Stimulated activated CD4-positive, alpha-beta T cell treated with anti-CD3 and anti-CD28 coated beads, Interleukin-1b, Interleukin-23, amount 100 ng/mL, for 4 hours (primary cell): ENCODE results near the gene FOXP1.

Experiments
- DNase-seq, 2 donors: peaks; one replicate each; pipeline ENCODE4 v3.0.0-alpha.2; 2020; ENCODE audit warnings: low read depth in 2 of 2

The FOXP1 gene

DNA sequence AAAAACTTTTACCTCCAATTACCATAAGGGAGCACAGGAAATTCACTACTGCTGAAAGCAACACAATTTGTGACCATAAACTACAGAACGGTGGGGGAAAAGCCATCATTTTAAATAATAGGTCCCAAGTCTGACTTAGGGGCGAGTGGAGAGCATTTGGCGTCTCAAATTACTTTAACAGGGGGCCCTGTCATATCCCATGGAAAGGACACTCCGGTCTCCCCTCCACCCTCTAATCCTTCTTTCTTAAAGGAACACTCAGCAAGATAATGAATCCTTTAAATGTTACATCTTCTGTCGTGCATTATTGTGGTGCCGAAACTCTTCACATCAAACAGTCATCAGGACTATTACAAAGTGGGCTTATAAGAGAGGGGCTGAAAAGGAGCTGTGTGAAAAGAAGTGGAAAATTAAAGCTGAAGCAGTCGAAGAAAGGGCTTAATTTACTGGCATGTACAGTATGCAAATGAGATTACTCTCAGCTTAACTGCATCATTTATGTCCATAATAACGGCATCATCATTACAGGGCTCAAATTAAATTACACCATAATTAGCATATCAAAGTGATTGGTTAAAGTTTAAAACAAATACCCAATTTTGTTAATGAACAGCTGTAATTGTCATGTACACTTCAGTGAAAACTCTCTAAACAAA, 342.2 kb downstream of the FOXP1 start:
- DNase-seq, result no peak

DNA sequence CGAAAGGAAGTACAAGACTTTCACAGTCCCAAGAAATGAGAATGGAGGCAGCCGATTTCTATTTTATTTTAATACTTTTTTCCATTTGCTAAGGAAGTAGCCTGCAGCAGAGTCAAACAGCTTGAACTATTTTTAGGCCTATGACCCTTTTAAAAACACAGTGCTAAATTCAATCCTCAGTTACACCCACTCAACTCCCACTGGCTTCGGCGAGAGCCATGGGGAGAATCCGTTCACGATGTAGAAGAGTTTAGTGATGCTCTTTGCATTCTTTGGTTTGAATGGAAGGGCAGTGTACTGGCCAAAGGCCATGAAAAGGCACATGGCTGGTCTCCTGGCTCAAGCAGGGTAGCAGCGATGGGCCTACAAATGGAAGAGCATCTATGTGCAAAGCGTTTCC, 343.5 kb downstream of the FOXP1 start:
- no peak for DNase-seq

DNA sequence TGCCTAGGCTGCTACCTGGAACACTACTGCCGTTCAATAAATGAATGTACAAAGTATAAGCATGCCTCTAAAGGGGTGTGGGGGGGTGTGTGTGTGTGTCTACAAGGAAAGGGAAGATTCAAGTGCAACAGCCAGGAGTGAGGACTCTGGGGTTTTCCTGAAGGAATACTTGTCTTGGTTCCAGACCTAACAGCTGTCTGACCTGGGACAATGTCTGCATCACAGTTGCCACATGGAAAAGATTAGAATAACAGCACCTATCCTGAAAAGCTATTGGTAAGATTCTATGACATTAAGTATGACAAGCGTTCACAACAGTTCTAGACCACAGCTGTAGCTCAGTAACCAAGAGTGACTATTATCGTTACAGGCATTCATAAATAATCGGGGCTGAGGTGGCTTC, 345.2 kb downstream of the FOXP1 start:
- no peak for DNase-seq

DNA sequence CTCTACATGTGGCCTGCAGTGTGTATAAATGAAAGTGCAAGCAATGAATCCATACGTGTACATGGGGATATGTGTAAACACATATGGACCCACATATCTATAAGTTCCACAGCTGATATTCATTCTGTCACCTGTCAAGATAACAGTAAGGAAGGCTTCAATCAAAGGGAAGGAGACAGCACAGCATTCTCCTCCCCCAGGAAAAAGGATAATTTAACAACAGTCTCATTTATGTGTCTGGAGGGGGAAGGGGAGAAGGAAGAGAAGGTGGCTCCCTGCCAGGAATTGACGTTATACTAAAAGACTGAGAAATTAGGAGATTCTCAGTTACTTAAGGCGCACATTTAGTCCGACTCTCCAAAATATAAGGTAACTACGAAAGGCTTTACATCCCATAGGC, 345.9 kb downstream of the FOXP1 start:
- DNase-seq, result no peak

DNA sequence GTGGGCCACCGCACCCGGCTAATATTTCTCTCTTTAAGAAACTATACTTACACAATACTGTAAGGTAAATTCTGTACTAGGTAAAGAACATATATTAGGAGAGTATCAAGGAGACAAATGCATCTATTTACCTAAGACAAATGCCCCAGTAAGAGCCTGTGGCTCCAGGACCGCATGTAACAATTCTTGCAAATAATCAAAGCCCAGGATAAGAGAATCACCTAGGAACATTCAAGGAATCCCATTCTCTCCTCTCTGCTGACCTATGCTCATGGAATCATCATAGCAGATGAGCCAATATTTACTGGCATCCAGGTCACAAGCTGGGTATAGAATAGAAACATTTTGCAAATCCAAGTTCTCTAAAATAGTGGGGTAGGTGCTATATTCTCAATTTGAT, 347.7 kb downstream of the FOXP1 start:
- no peak for DNase-seq

DNA sequence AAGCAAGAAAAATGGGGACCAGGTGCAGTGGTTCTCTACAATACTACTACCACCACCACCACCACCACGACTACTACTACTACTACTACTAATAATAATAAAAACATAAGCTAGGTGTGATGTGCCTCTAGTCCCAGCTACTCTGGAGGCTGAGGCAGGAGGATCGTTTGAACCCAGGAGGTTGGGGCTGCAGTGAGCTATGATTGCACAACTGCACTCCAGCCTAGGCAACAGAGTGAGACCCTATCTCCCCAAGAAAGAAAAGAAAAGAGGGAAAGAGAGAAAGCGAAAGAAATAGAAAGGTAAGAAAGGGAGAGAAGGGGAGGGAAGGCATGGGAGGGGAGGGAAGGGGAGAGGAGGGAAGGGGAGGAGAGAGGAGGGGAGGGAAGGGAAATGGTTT, 350.6 kb downstream of the FOXP1 start:
- no peak for DNase-seq

DNA sequence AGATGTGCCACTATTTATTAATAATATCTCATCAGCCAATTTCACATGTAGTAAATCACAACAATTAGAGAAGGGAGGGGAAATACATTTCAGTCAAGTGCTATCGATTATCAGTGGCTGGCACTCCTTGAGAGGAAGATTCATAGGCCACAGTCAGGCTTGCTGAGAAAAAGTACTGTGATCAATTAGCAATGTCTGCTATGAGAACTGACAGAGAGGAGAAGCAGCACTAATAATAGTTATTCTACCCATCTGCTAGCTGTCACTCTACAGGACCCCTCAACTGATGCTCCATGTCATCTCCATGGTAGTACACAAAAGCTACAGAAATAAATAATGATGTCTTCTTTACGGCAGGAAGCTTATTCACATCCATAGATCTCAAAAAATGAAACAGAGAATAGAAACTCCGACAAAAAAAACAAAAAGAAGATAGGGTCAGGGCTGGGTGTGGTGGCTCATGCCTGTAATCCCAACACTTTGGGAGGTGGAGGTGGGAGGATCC, 351.3 kb downstream of the FOXP1 start:
- DNase-seq, result no peak

DNA sequence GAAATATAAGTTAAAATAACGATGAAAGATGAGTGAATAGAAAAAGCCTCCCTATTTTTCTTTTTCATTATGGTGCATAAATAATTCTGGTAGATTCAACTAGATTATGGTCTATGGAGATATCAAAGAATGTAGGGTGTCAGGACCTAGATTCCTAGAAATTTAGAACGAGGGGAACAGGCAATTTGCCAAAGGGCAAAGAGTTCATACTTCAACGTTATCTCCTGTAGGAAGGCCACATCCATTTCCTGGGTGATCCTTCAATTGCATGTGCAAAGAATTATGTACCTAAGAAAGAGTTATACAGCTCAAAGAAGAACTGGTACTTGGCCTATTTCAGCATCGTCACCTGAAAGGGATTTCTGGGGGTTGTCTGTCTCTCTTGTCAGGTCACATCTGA, 351.8 kb downstream of the FOXP1 start:
- no peak for DNase-seq

DNA sequence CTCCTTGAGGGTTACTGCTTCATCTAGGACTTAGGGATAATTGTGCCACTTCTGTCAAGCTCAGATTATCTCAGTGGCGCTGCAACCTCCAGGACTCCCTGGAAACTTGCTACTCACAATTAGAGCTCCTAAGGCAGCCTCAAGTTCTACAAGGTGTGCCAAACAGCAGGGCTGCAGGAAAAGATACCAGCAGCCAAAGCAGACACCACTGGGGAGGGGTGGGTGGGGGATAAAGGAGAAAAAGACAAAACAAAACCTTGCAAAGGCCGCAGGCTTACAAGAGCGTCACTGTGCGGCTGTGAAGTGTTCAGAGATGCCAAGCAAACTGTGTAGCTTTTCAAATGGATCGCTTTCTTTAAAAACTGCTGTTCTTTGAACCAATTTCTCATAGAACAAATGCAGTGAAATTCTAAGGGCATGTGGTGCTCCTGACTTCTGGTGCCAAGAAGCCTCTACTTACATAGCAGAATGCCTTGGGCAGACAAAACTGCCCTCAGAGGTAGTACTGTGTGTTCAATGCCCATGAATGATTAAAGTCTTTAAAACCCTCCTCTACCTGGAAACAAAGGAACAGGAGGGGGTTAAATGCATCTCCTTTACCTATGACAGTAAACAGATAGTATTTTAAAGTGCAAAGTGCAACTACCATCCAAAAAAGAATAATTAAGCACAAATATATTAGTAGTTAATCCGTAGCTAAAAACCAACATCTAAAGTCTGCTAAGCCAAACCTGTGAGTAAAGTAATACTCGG, 353.4 kb downstream of the FOXP1 start:
- no peak for DNase-seq

DNA sequence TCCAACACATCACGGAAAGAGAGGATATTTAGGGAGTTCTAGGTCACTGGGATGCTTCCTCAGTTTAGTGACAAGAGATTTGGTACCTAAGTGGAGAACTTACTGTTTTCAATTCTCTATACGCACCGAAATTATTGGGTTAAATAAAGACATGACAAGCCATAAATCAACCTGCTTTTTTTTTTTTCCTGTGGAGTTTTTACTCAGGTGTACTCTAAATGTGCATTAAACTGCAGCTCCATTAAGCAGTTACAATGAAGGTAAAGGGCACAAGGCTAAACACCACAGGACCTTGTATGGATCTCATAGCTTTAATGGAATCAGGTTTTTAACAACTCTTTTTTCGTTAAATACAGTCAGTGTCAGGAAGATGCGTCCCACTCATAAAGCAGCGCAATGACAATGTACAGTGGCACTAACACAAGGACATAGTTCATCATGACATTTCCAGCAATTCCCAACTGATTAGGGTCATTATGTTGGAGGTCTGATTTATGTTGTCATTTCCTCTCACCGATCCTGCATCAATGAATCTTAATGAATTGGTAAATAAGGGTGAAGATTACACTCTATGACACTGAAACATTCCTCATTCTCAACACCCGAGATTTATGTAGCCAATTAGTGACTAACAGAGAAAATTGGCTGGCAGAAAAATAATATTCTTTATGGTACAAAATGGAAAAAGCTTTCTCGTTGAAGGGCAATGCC, 355.2 kb downstream of the FOXP1 start:
- no peak for DNase-seq

DNA sequence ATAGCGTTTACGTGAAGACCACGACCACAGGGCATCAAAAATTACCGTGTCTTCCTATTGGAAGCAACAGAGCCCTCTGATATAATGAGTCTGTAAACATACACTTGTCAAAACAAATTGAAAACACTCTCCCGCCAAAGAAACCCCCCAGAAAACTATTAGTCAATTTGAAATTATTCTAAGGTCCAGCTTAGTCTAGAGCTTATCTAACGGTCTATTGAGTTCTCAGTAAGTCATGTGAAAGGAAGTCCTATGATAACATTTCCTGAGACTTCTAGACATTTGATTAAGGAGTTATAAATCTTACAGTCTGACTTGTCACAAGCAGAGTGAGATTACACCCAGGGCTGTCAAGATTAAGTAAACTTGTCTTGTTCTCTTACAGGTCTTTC, 356.3 kb downstream of the FOXP1 start:
- no peak for DNase-seq

DNA sequence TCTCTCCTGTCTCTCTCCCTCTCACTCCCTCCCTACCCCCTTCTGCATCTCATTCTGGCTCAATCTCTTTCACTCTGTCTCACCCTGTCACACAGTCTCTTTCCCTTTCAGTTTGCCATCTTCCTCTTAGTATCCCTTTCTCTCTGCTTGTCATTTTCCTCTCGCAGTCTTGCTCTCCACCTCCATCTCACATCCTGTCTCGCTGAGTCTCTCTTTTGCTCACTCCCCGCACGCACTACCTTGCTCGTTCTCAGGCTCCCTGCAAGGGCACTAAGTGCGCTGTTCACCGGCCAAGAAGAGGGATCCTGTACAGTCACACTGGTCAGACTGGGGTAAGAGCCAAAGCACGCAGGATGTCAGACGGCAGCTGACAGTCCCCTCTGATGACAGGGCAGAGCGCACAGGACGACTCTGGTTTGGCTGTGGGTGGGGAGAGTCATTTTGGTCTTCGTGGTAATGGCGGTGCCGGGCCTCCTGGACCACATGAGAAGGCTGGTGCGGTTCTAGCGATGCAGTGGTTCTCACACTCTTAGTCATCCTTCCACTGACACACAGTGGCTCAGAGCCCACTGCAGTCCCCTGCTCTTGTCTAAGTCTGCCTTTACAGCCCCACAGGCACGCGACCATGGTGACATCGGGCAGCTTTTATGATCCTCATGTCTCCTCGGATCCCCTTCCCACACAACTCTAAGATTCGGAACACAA, 356.8 kb downstream of the FOXP1 start:
- DNase-seq, result peak; percentile 72 to 79

DNA sequence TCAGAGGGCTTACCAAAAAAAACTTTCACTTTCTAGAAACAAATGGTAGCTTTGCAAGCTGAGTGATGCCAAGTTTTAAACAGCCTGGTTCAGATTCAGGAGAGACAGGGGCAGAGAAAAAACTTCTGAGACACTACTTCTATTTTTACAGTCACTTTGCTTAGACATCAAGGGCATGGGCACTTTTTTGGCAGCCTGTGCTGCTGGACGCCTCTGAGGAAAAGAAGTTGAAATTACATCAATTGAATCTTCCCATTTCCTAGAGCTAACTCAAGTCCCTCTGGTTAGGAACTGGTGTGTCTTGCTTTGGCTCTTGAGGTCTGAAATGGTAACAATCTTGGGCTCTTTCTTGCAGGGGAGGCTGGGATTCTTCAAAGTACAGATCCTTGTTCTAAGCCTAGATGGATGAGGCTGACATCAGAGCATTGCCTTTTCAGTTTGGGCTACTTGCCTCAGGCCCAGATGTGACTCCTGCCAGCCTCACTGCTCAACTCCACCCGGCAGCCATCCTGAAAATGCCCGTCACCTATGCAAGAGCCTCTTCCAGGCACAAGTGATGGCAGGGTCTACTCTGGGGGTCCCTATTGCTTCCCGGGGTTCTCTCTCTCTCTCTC, 357.5 kb downstream of the FOXP1 start:
- peak in 1 of 2 donors; percentile 12 for DNase-seq

DNA sequence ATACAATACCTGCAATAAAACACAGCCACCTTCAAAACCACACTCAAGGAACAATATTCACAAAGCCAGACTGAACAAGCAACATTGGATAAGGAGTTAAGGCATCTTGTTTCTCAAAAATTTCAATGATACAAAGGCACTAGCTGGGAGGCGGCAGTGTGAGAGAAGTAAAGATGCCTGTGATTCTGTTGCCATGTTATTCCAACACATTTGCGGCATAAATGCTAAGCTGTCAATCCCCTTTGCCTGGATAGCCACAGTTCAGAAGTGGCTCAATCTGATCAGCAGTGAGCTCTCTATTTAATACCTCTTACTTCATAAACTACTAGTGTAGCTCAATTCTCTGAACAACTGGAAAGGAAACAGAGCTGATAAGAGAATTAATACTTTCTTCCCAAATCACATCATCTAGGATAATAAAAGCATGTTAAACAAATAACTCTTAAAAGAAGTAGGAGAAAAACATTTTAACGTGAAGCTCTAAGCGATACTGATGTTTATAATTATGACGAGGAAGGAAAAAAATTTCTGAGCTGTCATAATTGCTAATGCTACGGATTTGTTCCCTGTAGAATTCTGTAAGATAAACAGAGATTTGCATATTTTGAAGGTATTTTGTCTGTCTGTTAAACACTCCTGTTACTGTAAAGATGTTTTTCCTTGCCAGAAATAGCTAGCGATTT, 358.4 kb downstream of the FOXP1 start:
- no peak for DNase-seq

DNA sequence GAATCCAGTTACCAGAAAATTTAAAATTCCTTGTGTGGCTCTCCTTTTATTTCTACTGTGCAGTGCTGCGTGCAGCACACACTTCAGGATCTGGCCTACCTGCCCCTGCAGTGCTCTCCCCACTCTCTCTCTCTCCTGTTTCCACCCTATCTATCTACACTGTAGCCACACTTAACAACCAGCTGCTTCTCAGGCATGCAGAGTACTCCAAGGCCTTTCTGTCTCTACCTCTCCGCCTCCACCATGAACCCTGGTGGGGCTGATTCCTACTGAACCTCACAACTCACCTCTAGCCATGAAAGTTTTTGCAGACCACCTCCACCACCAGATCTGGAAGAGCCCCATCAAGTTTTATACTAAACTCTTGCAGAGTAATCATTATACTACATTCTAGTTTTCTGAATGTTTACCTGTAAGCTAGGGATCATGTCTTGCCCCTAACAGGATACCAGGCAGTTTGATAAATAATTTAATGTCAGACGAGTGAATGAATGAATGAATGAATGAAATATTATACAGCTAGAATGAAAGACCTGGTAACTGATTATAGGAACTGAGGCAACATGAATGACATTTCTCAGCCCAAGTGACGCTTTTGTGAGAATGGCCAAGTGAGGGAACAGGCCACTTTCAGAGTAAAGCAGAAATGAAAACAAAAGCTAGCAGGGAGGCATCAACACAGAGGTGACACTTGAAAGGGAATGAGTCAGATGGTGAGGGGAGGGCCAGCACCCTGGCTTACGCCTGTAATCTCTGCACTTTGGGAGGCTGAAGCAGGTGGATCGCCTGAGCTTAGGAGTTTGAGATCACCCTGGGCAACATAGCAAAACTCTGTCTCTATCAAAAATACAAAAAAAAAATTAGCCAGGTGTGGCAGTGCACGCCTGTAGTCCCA, 363.5 kb downstream of the FOXP1 start:
- peak; percentile 21 to 25 for DNase-seq

DNA sequence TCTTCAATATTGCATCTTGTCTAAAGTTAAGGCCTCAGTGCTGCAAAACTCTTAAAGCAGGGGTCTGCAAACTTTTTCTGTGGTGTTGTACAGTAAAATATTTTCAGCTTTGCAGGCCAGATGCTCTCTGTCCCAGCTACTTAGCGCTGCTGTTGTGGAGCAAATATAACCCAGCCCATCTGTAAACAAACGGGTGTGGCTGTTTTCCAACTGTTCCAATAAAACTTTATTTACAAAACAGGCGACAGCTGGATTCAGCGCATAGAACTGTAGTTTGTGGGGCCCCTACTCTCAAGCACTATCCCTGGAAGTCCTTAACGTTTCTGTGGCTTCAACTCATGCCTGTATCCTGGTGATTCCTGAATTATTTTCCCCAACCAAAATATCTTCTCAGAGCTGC, 365.0 kb downstream of the FOXP1 start:
- DNase-seq, result no peak

DNA sequence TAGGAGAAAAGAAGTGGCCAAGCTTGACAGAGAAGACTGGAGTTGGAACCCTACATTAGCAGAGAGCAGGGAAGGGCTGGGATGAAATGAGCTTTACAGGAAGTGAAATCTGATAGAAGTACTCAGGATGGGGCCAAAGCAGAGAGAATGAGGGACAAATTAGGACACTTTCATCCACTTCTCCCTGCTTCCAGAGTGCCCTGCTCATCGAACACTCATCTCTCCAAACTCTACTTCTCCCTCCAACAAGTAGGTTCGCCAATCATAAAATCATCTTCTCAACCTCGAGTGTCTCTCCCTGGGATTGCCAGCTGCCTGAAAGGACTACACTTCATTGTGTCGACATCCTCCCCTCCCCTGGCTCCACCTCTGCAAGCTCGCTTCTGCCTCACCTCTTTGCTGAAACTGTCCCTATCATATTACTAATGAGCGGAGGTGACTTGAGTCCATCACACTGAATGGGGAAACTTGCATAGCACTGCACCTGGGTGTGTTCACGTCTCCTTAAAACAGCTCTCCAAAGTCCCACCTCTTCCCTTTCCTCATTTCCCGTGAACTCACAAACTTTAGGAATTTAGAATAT, 365.8 kb downstream of the FOXP1 start:
- DNase-seq, result no peak

DNA sequence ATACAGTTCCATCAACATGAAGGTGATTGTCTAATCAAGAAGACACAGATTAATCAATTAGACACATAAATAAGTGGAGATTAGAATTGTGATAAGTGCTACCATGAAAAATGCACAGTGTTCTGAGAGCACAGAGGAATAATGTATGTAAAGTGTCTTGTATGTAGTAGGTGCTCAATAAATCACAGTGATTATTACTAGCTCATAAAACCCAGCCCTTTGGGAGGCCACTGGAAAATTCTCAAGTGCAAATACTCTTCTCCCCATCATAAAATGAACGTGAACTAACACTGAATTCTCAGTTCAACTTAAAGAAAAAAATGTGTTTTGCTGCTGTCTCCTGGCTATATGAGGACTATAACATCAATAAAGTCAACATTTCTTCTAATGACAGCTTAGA, 368.2 kb downstream of the FOXP1 start:
- no peak for DNase-seq

DNA sequence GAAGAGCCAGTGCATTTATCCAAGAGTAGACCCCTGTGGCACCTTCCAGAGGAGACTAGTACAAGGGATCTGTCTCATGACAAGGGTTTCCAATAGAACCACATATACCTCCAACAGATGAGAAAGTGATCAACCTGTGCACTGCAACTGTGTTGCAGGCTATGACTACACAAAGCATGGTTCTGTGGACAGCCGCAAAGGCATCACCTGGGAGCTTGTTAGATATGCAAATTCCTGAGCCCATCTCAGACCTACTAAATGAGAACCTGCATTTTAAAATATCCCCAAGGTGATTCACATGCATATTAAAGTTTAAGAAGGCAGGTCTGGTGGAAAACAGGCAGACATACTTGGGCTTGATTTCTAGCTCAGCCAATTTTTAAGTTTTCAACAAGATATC, 368.7 kb downstream of the FOXP1 start:
- no peak for DNase-seq

DNA sequence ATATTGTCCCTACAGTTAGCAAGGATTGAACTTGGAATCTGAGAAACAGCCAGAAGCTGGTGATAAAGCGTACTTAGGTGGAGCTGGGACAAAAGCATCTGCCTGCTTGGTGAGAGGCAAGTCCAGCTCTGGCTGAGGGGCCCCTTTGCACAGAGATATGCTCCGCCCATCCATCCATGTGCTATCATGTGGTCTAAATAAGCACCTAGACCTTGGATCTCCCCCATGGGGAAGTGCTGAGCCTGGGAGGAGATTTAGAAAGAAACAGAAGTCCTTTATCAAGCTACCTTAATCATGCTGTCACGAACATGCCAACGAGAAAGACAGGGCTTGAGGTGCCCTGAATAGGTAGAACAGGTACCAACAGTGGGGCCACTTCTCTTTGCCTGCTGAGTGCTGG, 369.5 kb downstream of the FOXP1 start:
- no peak for DNase-seq
